Kidney capillary endothelial cell (primary cell): ENCODE measurements around the gene TCEAL4.

Source experiments
- DNase-seq: peaks from one replicate; pipeline ENCODE4 v3.0.0-alpha.2; 2018; ENCODE audit warnings: low spot score

TCEAL4 gene

GRCh38 chrX:103585411-103586313 lies at the start of gene TCEAL4:
TCEAL4 (plus strand) TSS chrX:103585515; CDS start chrX:103586676, 1,161 bp downstream.
- DNase-seq: peak; percentile 13

GRCh38 chrX:103536071-103536470 lies 49.2 kb upstream of the TCEAL4 start:
- DNase-seq: no peak

GRCh38 chrX:103536732-103537131 lies 48.6 kb upstream of the TCEAL4 start:
- no peak for DNase-seq

- DNase-seq: no peak
Measured at GRCh38 chrX:103537871-103538387, 47.4 kb upstream of the TCEAL4 start.

- DNase-seq: no peak
Measured at GRCh38 chrX:103538728-103539127, 46.6 kb upstream of the TCEAL4 start.

- DNase-seq: no peak
Measured at GRCh38 chrX:103539695-103540094, 45.6 kb upstream of the TCEAL4 start.

GRCh38 chrX:103540145-103540544 lies 45.2 kb upstream of the TCEAL4 start:
- no peak for DNase-seq

- no peak for DNase-seq
Measured at GRCh38 chrX:103549916-103550315, 35.4 kb upstream of the TCEAL4 start.

- no peak for DNase-seq
Measured at GRCh38 chrX:103550415-103551051, 34.8 kb upstream of the TCEAL4 start.

GRCh38 chrX:103552236-103552635 lies 33.1 kb upstream of the TCEAL4 start:
- no peak for DNase-seq

GRCh38 chrX:103554687-103555424 lies 30.5 kb upstream of the TCEAL4 start:
- DNase-seq: peak; percentile 30

GRCh38 chrX:103556963-103557612 lies 28.2 kb upstream of the TCEAL4 start:
- no peak for DNase-seq

- no peak for DNase-seq
Measured at GRCh38 chrX:103560256-103560655, 25.1 kb upstream of the TCEAL4 start.

GRCh38 chrX:103562801-103563200 lies 22.5 kb upstream of the TCEAL4 start:
- DNase-seq: no peak

- DNase-seq: no peak
Measured at GRCh38 chrX:103565197-103565596, 20.1 kb upstream of the TCEAL4 start.

- no peak for DNase-seq
Measured at GRCh38 chrX:103565752-103566151, 19.6 kb upstream of the TCEAL4 start.

GRCh38 chrX:103571121-103571520 lies 14.2 kb upstream of the TCEAL4 start:
- DNase-seq: no peak

GRCh38 chrX:103571726-103572125 lies 13.6 kb upstream of the TCEAL4 start:
- no peak for DNase-seq

- DNase-seq: no peak
Measured at GRCh38 chrX:103573202-103573601, 12.1 kb upstream of the TCEAL4 start.

GRCh38 chrX:103584596-103584995 lies 719 bp upstream of the TCEAL4 start:
- no peak for DNase-seq

- no peak for DNase-seq
Measured at GRCh38 chrX:103586314-103586646, 965 bp downstream of the TCEAL4 start.

- DNase-seq: no peak
Measured at GRCh38 chrX:103586659-103587058, 1.3 kb downstream of the TCEAL4 start.
